Measurements from ENCODE around the gene FOXS1. TPM values are rescaled to one million over a fixed set of nuclear protein-coding genes. Genes with fewer than 3 reads are reported as not detected.

The FOXS1 gene
- total RNA-seq, 1 donor from 2014 or later: 21.8 TPM

- Histone ChIP-seq H3K4me3 (no peak overlapping the region), H3K9me3 (no peaks in the 10 kb centered on the region), H3K27ac (peak overlapping the region; percentile 53 to 79), H3K27me3 (no peaks in the 10 kb centered on the region), H3K4me1 (peaks cover 9 to 29% of the 10 kb centered on the region in 2 donors), H3K36me3 (no peaks in the 10 kb centered on the region)
- intact Hi-C loops (cut with DNase I): loop anchor here (10.0 kb wide), 1 partner anchor 383 kb away; the partner anchor contains the start of genes PLAGL2 and POFUT1
- peak in 1 of 2 donors; percentile 61 for DNase-seq (ENCODE audit: low spot score in 2 of 2)
- no peak for TF ChIP-seq CTCF (IDR thresholded peaks at IDR 0.05)
Observed at GRCh38 chr20:31821427-31821826, 24.0 kb downstream of the FOXS1 start.

- peaks cover 14 to 37% of the 10 kb centered on the region in 2 donors for H3K4me1 ChIP-seq
- intact Hi-C loops (cut with DNase I): loop anchor here (10.0 kb wide), 1 partner anchor 385 kb away; the partner anchor contains the start of genes PLAGL2 and POFUT1
- H3K4me3 ChIP-seq: no peak overlapping the region
- H3K27me3 ChIP-seq: no peaks in the 10 kb centered on the region
- no peaks in the 10 kb centered on the region for H3K36me3 ChIP-seq
- TF ChIP-seq CTCF (IDR thresholded peaks at IDR 0.05): no peak
- no peak for DNase-seq (ENCODE audit: low spot score in 2 of 2)
- H3K9me3 ChIP-seq: no peaks in the 10 kb centered on the region
- peak overlapping the region in 1 of 2 donors; percentile 23 for H3K27ac ChIP-seq
Observed at GRCh38 chr20:31820228-31820627, 25.2 kb downstream of the FOXS1 start.

- Histone ChIP-seq H3K27ac (peak within 1 kb of the TSS; percentile 21 to 23), H3K4me1 (peaks cover 14 to 45% of the 10 kb centered on the region in 2 donors), H3K9me3 (no peaks in the 10 kb centered on the region), H3K27me3 (no peaks in the 10 kb centered on the region), H3K4me3 (no peak within 1 kb of the TSS), H3K36me3 (no peaks in the 10 kb centered on the region)
- no peak for TF ChIP-seq CTCF (IDR thresholded peaks at IDR 0.05)
- intact Hi-C loops (cut with DNase I): loop anchor here (5.0 kb wide), 1 partner anchor 157 kb away; no protein-coding TSS in a partner anchor
- DNase-seq (ENCODE audit: low spot score in 2 of 2): peak in 1 of 2 donors; percentile 64
Observed at GRCh38 chr20:31819083-31819784, 26.2 kb downstream of the FOXS1 start, which contains the start of gene MYLK2. Gene MYLK2 (plus strand): TSS chr20:31819356. CDS start chr20:31819581, 225 bp downstream.

GRCh38 chr20:31818376-31818908 lies 27.0 kb downstream of the FOXS1 start:
- peak overlapping the region; percentile 17 to 21 for H3K27ac ChIP-seq
- no peak for DNase-seq (ENCODE audit: low spot score in 2 of 2)
- intact Hi-C loops (cut with DNase I): loop anchor here (5.0 kb wide), 1 partner anchor 156 kb away; no protein-coding TSS in a partner anchor
- no peaks in the 10 kb centered on the region for H3K36me3 ChIP-seq
- no peak overlapping the region for H3K4me3 ChIP-seq
- TF ChIP-seq CTCF (IDR thresholded peaks at IDR 0.05): no peak
- peaks cover 21 to 50% of the 10 kb centered on the region in 2 donors for H3K4me1 ChIP-seq
- H3K9me3 ChIP-seq: no peaks in the 10 kb centered on the region
- no peaks in the 10 kb centered on the region for H3K27me3 ChIP-seq

- no peak for TF ChIP-seq CTCF (IDR thresholded peaks at IDR 0.05)
- H3K27ac ChIP-seq: peak overlapping the region; percentile 22 to 91
- no peak overlapping the region for H3K4me3 ChIP-seq
- H3K4me1 ChIP-seq: peaks cover 28 to 52% of the 10 kb centered on the region in 2 donors
- DNase-seq (ENCODE audit: low spot score in 2 of 2): no peak
- H3K36me3 ChIP-seq: no peaks in the 10 kb centered on the region
- no peaks in the 10 kb centered on the region for H3K27me3 ChIP-seq
- H3K9me3 ChIP-seq: no peaks in the 10 kb centered on the region
- intact Hi-C loops (cut with DNase I): loop anchor here (5.0 kb wide), 1 partner anchor 155 kb away; no protein-coding TSS in a partner anchor
Observed at GRCh38 chr20:31817461-31817860, 27.9 kb downstream of the FOXS1 start.
